HepG2 (cell line): ENCODE measurements around the gene TJP3. TPM values are rescaled to one million over a fixed set of nuclear protein-coding genes. Genes with fewer than 3 reads are reported as not detected.

Source experiments
- ATAC-seq: fragments of 200-7000 bp; cut with Tn5 transposase; 3 replicates; pipeline ENCODE4 v1.9.1; 2020; ENCODE audit warnings: mild to moderate bottlenecking, moderate library complexity
- BruUV-seq: library from RNA; stranded (reverse); fragments of 400-500 nt; replicated peaks from 2 replicates; lab custom pipeline; 2021; lab: Mats Ljungman, UMichigan
- CTCF ChIA-PET: fragments of 300-600 bp; formaldehyde crosslinking; extraction: SDS; loops from one replicate; lab custom pipeline; 2021; ENCODE audit warnings: low total read pairs, inconsistent platforms, low intra/inter-chr PET ratio; lab: Yijun Ruan, JAX
- POLR2A ChIA-PET: fragments of 350-600 bp; sonication (Branson Sonifier 250); formaldehyde crosslinking; loops from one replicate; lab custom pipeline; 2020; ENCODE audit warnings: antibody characterized with exemption, inconsistent platforms; lab: Yijun Ruan, JAX
- DNase-seq: peaks from one replicate; pipeline ENCODE4 v3.0.0-alpha.2; 2015; ENCODE audit warnings: low spot score
- FAIRE-seq: peaks from 3 replicates; lab custom pipeline; 2011; peaks lifted over from hg19 to GRCh38; lab: Jason Lieb, UNC
- H2AFZ ChIP-seq: one replicate; pipeline ENCODE4 v1.6.1; 2011; ENCODE audit warnings: low read length, inconsistent platforms
- H3K27ac ChIP-seq: fragments of 300-600 bp; 3 replicates; pipeline ENCODE4 v1.8.0; 2011; ENCODE audit warnings: mixed run types, mild to moderate bottlenecking, mixed read lengths, low read length, inconsistent platforms; ENCODE audit not compliant: insufficient read depth; ENCODE audit errors: extremely low read length
- H3K27me3 ChIP-seq, 2 experiments: fragments of 200-600 bp in 1 of 2; 2 replicates in 1 of 2; 3 replicates in 1 of 2; pipeline versions ENCODE4 v1.6.0 to v1.8.0; 2011; ENCODE audit warnings: low read length in 2 of 2, mild to moderate bottlenecking in 2 of 2, moderate library complexity in 2 of 2, inconsistent platforms in 1 of 2; ENCODE audit not compliant: insufficient read depth in 2 of 2, control insufficient read depth in 1 of 2
- H3K36me3 ChIP-seq, 2 experiments: fragments of 200-600 bp in 1 of 2; replicated peaks in 1 of 2; 2 replicates in 1 of 2; 3 replicates in 1 of 2; pipeline versions ENCODE4 v1.5.1 to v1.8.0; 2011; ENCODE audit warnings: low read length in 2 of 2, inconsistent platforms in 1 of 2; ENCODE audit not compliant: insufficient read depth in 2 of 2, control insufficient read depth in 1 of 2
- H3K4me1 ChIP-seq: 2 replicates; pipeline ENCODE4 v1.5.1; 2012; ENCODE audit warnings: low read length, inconsistent platforms; ENCODE audit not compliant: insufficient read depth
- H3K4me2 ChIP-seq: 2 replicates; pipeline ENCODE4 v1.6.0; 2011; ENCODE audit warnings: low read depth, low read length, inconsistent platforms
- H3K4me3 ChIP-seq, 3 experiments: fragments of 200-600 bp in 1 of 3; sonication (generic), shearing (Covaris generic) in 1 of 3; replicated peaks in 1 of 3; 2 replicates each; pipeline ENCODE4 v1.5.1; 2011 to 2016; ENCODE audit warnings: low read length in 3 of 3, inconsistent platforms in 2 of 3, low read depth in 2 of 3, mild to moderate bottlenecking in 2 of 3, control low read depth in 1 of 3, mixed read lengths in 1 of 3; ENCODE audit not compliant: insufficient read depth in 1 of 3
- H3K79me2 ChIP-seq: one replicate; pipeline ENCODE4 v1.6.1; 2011; ENCODE audit warnings: low read length, inconsistent platforms; ENCODE audit not compliant: insufficient read depth
- H3K9ac ChIP-seq: 2 replicates; pipeline ENCODE4 v1.6.0; 2011; ENCODE audit warnings: mild to moderate bottlenecking, low read depth, low read length, inconsistent platforms; ENCODE audit not compliant: insufficient read depth
- H3K9me3 ChIP-seq: 2 replicates; pipeline ENCODE4 v1.5.1; 2012; ENCODE audit warnings: mild to moderate bottlenecking, low read length
- H4K20me1 ChIP-seq: 2 replicates; pipeline ENCODE4 v1.6.0; 2011; ENCODE audit warnings: inconsistent platforms, mild to moderate bottlenecking, low read length, moderate library complexity; ENCODE audit not compliant: insufficient read depth
- ATF7-NPFF ChIP-seq: sonication (generic); formaldehyde crosslinking; IDR thresholded peaks from 2 replicates; pipeline ENCODE4 v1.8.1; 2023; ENCODE audit warnings: mild to moderate bottlenecking, low read depth, missing genetic modification reagents, moderate library complexity
- DMTF1 ChIP-seq: sonication (generic); formaldehyde crosslinking; IDR thresholded peaks from 2 replicates; pipeline ENCODE4 v1.4.0; 2020; ENCODE audit warnings: mild to moderate bottlenecking, missing genetic modification reagents
- DNMT1 ChIP-seq: sonication (generic); formaldehyde crosslinking; IDR thresholded peaks from 2 replicates; pipeline ENCODE4 v1.5.1; 2020; ENCODE audit warnings: mild to moderate bottlenecking, missing genetic modification reagents
- HMG20B ChIP-seq: conservative IDR thresholded peaks from 2 replicates; pipeline ENCODE4 v1.6.1; 2016; ENCODE audit warnings: missing genetic modification reagents, missing compliant biosample characterization
- IKZF1 ChIP-seq: fragments of 450-650 bp; IDR thresholded peaks from 2 replicates; pipeline ENCODE4 v1.7.1; 2016
- KLF6 ChIP-seq: IDR thresholded peaks from 2 replicates; pipeline ENCODE4 v1.8.0; 2016; ENCODE audit warnings: missing biosample characterization, missing genetic modification reagents
- PRDM4 ChIP-seq: sonication (generic); formaldehyde crosslinking; IDR thresholded peaks from 2 replicates; pipeline ENCODE4 v1.9.0; 2021; ENCODE audit warnings: missing genetic modification reagents, borderline replicate concordance
- RARG ChIP-seq: sonication (generic); formaldehyde crosslinking; IDR thresholded peaks from 2 replicates; pipeline ENCODE4 v1.4.0; 2020; ENCODE audit warnings: low read depth, mild to moderate bottlenecking, missing genetic modification reagents
- SIX1 ChIP-seq: sonication (generic); formaldehyde crosslinking; IDR thresholded peaks from 2 replicates; pipeline ENCODE4 v1.4.0; 2020; ENCODE audit warnings: missing genetic modification reagents, borderline replicate concordance
- SSRP1 ChIP-seq: IDR thresholded peaks from 2 replicates; pipeline ENCODE4 v1.6.1; 2016; ENCODE audit warnings: control low read depth
- STAT5B ChIP-seq: sonication (generic); formaldehyde crosslinking; IDR thresholded peaks from 2 replicates; pipeline ENCODE4 v1.4.0; 2020; ENCODE audit warnings: missing genetic modification reagents
- TP53 ChIP-seq: sonication (generic); formaldehyde crosslinking; conservative IDR thresholded peaks from 2 replicates; pipeline ENCODE4 v1.4.0; 2020; ENCODE audit warnings: missing genetic modification reagents
- ZNF446 ChIP-seq: sonication (generic); formaldehyde crosslinking; IDR thresholded peaks from 2 replicates; pipeline ENCODE4 v1.5.0; 2020; ENCODE audit warnings: mild to moderate bottlenecking, missing genetic modification reagents
- ZNF451 ChIP-seq: sonication (generic); formaldehyde crosslinking; IDR thresholded peaks from 2 replicates; pipeline ENCODE4 v1.5.0; 2020; ENCODE audit warnings: mild to moderate bottlenecking, missing genetic modification reagents
- ZNF703 ChIP-seq: sonication (generic); formaldehyde crosslinking; IDR thresholded peaks from 2 replicates; pipeline ENCODE4 v1.5.1; 2020; ENCODE audit warnings: missing genetic modification reagents, mild to moderate bottlenecking, moderate library complexity, borderline replicate concordance
- ZNF724P ChIP-seq: sonication (generic); formaldehyde crosslinking; IDR thresholded peaks from 2 replicates; pipeline ENCODE4 v1.8.0; 2022; ENCODE audit warnings: missing genetic modification reagents, borderline replicate concordance
- ZNF850 ChIP-seq: sonication (generic); formaldehyde crosslinking; conservative IDR thresholded peaks from 2 replicates; pipeline ENCODE4 v1.9.0; 2021; ENCODE audit warnings: mild to moderate bottlenecking, missing genetic modification reagents
- ZSCAN30 ChIP-seq: sonication (generic); formaldehyde crosslinking; IDR thresholded peaks from 2 replicates; pipeline ENCODE4 v1.5.0; 2020; ENCODE audit warnings: mild to moderate bottlenecking, missing genetic modification reagents
- WGBS: methylation state at CpG from one replicate; pipeline ENCODE4 v1.1.6; 2017; ENCODE audit warnings: low lambda C conversion rate; 5-methylcytosine and 5-hydroxymethylcytosine counted together
- in situ Hi-C: cut with HindIII; loops from 2 replicates; pipeline ENCODE4 v1.10.0; 2017; ENCODE audit warnings: low pct_unique_long_range_greater_than_20kb; ENCODE audit not compliant: extremely low pct_ligation_motif_present
- intact Hi-C: fragments of 100-400 bp; cut with micrococcal nuclease; formaldehyde crosslinking; loops from one replicate; pipeline ENCODE4 v1.10.0; 2022; ENCODE audit not compliant: unreplicated experiment
- polyA plus RNA-seq, 8 experiments: library from polyadenylated mRNA; depleted of rRNA in 3 of 8; stranded (reverse) in 7 of 8; unstranded in 1 of 8; fragments of >200 nt; fragmentation: Illumina TruSeq in 4 of 8; extraction: Trizol in 4 of 8; gene quantifications; 2 replicates each; pipeline versions ENCODE4 v1.2.1 to v1.2.3, GENCODE V29; 2011 to 2016; ENCODE audit warnings: low read depth in 4 of 8, missing spikeins in 1 of 8, mixed read lengths in 1 of 8; ENCODE audit not compliant: insufficient read depth in 1 of 8
- total RNA-seq, 5 experiments: library from RNA; depleted of rRNA; stranded (reverse); fragments of >200 nt; fragmentation: Illumina TruSeq; extraction: Trizol; gene quantifications; 2 replicates each; pipeline ENCODE4 v1.2.3, GENCODE V29; 2016; ENCODE audit warnings: low read depth in 1 of 5

TJP3 gene
- total and polyA plus RNA-seq, 2 of the 13 experiments (the other 11 are each of a cell fraction or from before 2014, with no cell fraction given), result 2.3 to 21.5 TPM

GRCh38 chr19:3679138-3679537 is 29.0 kb upstream of the TJP3 start:
- Histone ChIP-seq H3K4me1 (no peaks in the 10 kb centered on the region), H2AFZ (no peak overlapping the region), H3K4me2 (no peak overlapping the region), H4K20me1 (no peaks in the 10 kb centered on the region), H3K36me3 (peaks cover 2 to 3% of the 10 kb centered on the region in 2 experiments; a peak in 1 of 5 replicates), H3K27me3 (no peaks in the 10 kb centered on the region), H3K4me3 (no peak overlapping the region), H3K9ac (no peak overlapping the region), H3K27ac (no peak overlapping the region), H3K9me3 (peaks cover 1% of the 10 kb centered on the region; the same call in 1 of the 2 replicates), H3K79me2 (no peaks in the 10 kb centered on the region)
- POLR2A ChIA-PET, result no interaction called here
- 83% methylated on average over 8 of the region's 12 CpGs for WGBS
- BruUV-seq, result no TSS peak
- CTCF ChIA-PET, result no interaction called here
- FAIRE-seq (no peak), DNase-seq (no peak), ATAC-seq (no peak)
- TF ChIP-seq DNMT1 (no peak), SIX1 (no peak), ATF7-NPFF (CRISPR knock-in tag) (no peak), RARG (no peak), ZNF724P (CRISPR knock-in tag) (no peak), TP53 (CRISPR knock-in tag) (no peak), ZNF850 (CRISPR knock-in tag) (no peak), PRDM4 (no peak), IKZF1 (no peak), STAT5B (CRISPR knock-in tag) (no peak), DMTF1 (no peak), SSRP1 (CRISPR knock-in tag) (no peak), HMG20B (no peak), ZNF446 (CRISPR knock-in tag) (no peak), KLF6 (CRISPR knock-in tag) (no peak), ZNF703 (CRISPR knock-in tag) (no peak), ZSCAN30 (CRISPR knock-in tag) (no peak), ZNF451 (CRISPR knock-in tag) (no peak)
- intact Hi-C loops (no loop called here), in situ Hi-C loops (no loop called here)
